Breast epithelium (tissue), 4 donors: ENCODE data around the gene RAP2A. TPM values are rescaled to one million over a fixed set of nuclear protein-coding genes. Genes with fewer than 3 reads are reported as not detected.

Source experiments
- DNase-seq, 2 donors: peaks; one replicate each; pipeline ENCODE4 v3.0.0-alpha.2; 2019; ENCODE audit warnings: low spot score in 2 of 2
- H3K27ac ChIP-seq, 2 donors: fragments of 200-600 bp; sonication (generic) in 1 of 2; one replicate each; pipeline ENCODE4 v1.5.1; 2016 to 2019; ENCODE audit warnings: mild to moderate bottlenecking in 1 of 2
- H3K27me3 ChIP-seq, 2 donors: fragments of 200-600 bp; sonication (generic) in 1 of 2; one replicate each; pipeline versions ENCODE4 v1.5.1 to v1.6.0; 2017 to 2019; ENCODE audit warnings: control low read depth in 1 of 2, mild to moderate bottlenecking in 1 of 2
- H3K36me3 ChIP-seq: fragments of 200-600 bp; one replicate; pipeline ENCODE4 v1.5.1; 2019
- H3K4me1 ChIP-seq, 2 donors: fragments of 200-600 bp; sonication (generic); one replicate each; pipeline ENCODE4 v1.5.1; 2016 to 2019; ENCODE audit warnings: control low read depth in 1 of 2
- H3K4me3 ChIP-seq, 3 donors: fragments of 200-600 bp; sonication (generic); 1 replicate in 2 of 3; 2 replicates in 1 of 3; pipeline ENCODE4 v1.5.1; 2016 to 2019; ENCODE audit warnings: mild to moderate bottlenecking in 3 of 3, moderate library complexity in 2 of 3
- H3K9me3 ChIP-seq, 2 donors: fragments of 200-600 bp; sonication (generic) in 1 of 2; one replicate each; pipeline ENCODE4 v1.5.1; 2016 to 2019; ENCODE audit warnings: control low read depth in 1 of 2
- CTCF ChIP-seq, 3 donors: fragments of 450-650 bp; IDR thresholded peaks; one replicate each; pipeline ENCODE4 v1.5.1; 2016 to 2017; ENCODE audit warnings: antibody characterized with exemption in 3 of 3, mild to moderate bottlenecking in 3 of 3, moderate library complexity in 3 of 3
- POLR2A ChIP-seq: fragments of 450-650 bp; IDR thresholded peaks from one replicate; pipeline ENCODE4 v1.6.1; 2016; ENCODE audit warnings: antibody characterized with exemption, mild to moderate bottlenecking, moderate library complexity
- POLR2AphosphoS5 ChIP-seq, 3 donors: sonication (generic); formaldehyde crosslinking; IDR thresholded peaks; one replicate each; pipeline ENCODE4 v1.6.1; 2017; ENCODE audit warnings: antibody characterized with exemption in 3 of 3
- intact Hi-C: fragments of 100-400 bp; cut with DNase I; formaldehyde crosslinking; loops from one replicate; pipeline ENCODE4 v1.15.1; 2023; ENCODE audit warnings: low total_unique reads
- total RNA-seq, 3 donors: library from RNA; depleted of rRNA; stranded (reverse); fragments of >200 nt; gene quantifications; one replicate each; pipeline ENCODE4 v1.1.0, GENCODE V29; 2016

RAP2A gene
- total RNA-seq, 3 donors from 2014 or later = 19.0 to 32.8 (median 20.0) TPM

GRCh38 chr13:97403893-97404750 is 29.8 kb upstream of the RAP2A start:
- Histone ChIP-seq H3K27me3 (no peaks in the 10 kb centered on the region), H3K4me1 (no peaks in the 10 kb centered on the region), H3K4me3 (no peak overlapping the region), H3K9me3 (peaks cover 0 to 7% of the 10 kb centered on the region in 2 donors), H3K27ac (no peak overlapping the region), H3K36me3 (no peaks in the 10 kb centered on the region)
- no peak for TF ChIP-seq POLR2A
- TF ChIP-seq CTCF (IDR thresholded peaks at IDR 0.05) = no peak
- TF ChIP-seq POLR2AphosphoS5 (IDR thresholded peaks at IDR 0.05) = no peak
- no peak for DNase-seq
- intact Hi-C loops = no loop called here

GRCh38 chr13:97407540-97407939 is 26.4 kb upstream of the RAP2A start:
- H3K4me3 ChIP-seq = no peak overlapping the region

GRCh38 chr13:97408938-97409337 is 25.0 kb upstream of the RAP2A start:
- no peak for DNase-seq
- intact Hi-C loops = no loop called here
- Histone ChIP-seq H3K4me1 (no peaks in the 10 kb centered on the region), H3K36me3 (no peaks in the 10 kb centered on the region), H3K9me3 (no peaks in the 10 kb centered on the region), H3K27ac (no peak overlapping the region), H3K4me3 (no peak overlapping the region), H3K27me3 (no peaks in the 10 kb centered on the region)
- no peak for TF ChIP-seq POLR2A
- no peak for TF ChIP-seq POLR2AphosphoS5 (IDR thresholded peaks at IDR 0.05)
- TF ChIP-seq CTCF (IDR thresholded peaks at IDR 0.05) = no peak

More at GRCh38 chr13:97407540-97407939, 26.4 kb upstream of the RAP2A start:
- TF ChIP-seq POLR2AphosphoS5 (IDR thresholded peaks at IDR 0.05) (no peak), CTCF (IDR thresholded peaks at IDR 0.05) (no peak), POLR2A (no peak)
- H3K27ac ChIP-seq = peak overlapping the region; percentile 41 to 50
- H3K9me3 ChIP-seq = no peaks in the 10 kb centered on the region
- DNase-seq = no peak
- intact Hi-C loops = no loop called here
- no peaks in the 10 kb centered on the region for H3K36me3 ChIP-seq
- no peaks in the 10 kb centered on the region for H3K27me3 ChIP-seq
- no peaks in the 10 kb centered on the region for H3K4me1 ChIP-seq

GRCh38 chr13:97411984-97412383 is 22.0 kb upstream of the RAP2A start:
- Histone ChIP-seq H3K27me3 (no peaks in the 10 kb centered on the region), H3K4me3 (no peak overlapping the region), H3K36me3 (no peaks in the 10 kb centered on the region), H3K27ac (no peak overlapping the region), H3K4me1 (no peaks in the 10 kb centered on the region), H3K9me3 (no peaks in the 10 kb centered on the region)
- TF ChIP-seq POLR2A = no peak
- no peak for TF ChIP-seq POLR2AphosphoS5 (IDR thresholded peaks at IDR 0.05)
- TF ChIP-seq CTCF (IDR thresholded peaks at IDR 0.05) = no peak
- no peak for DNase-seq
- intact Hi-C loops = no loop called here

- H3K9me3 ChIP-seq = no peaks in the 10 kb centered on the region
- no peaks in the 10 kb centered on the region for H3K4me1 ChIP-seq
- no peak for DNase-seq
- no peaks in the 10 kb centered on the region for H3K27me3 ChIP-seq
- no peak overlapping the region for H3K4me3 ChIP-seq
- H3K36me3 ChIP-seq = no peaks in the 10 kb centered on the region
- TF ChIP-seq POLR2AphosphoS5 (IDR thresholded peaks at IDR 0.05) (no peak), CTCF (IDR thresholded peaks at IDR 0.05) (no peak), POLR2A (no peak)
- intact Hi-C loops = no loop called here
- no peak overlapping the region for H3K27ac ChIP-seq
These were observed 20.3 kb upstream of the RAP2A start for GRCh38 chr13:97413694-97414093.
